ENCODE measurements around the gene NKAIN2. TPM values are rescaled to one million over a fixed set of nuclear protein-coding genes. Genes with fewer than 3 reads are reported as not detected.

Gene NKAIN2
- total RNA-seq, 2 donors from 2014 or later, result 0.68 TPM; not detected in 1

- Histone ChIP-seq H3K4me3 (no peak overlapping the region), H3K4me1 (replicated peaks) (no peaks in the 10 kb centered on the region), H3K27ac (no peak overlapping the region), H3K27me3 (replicated peaks; ENCODE audit: insufficient read depth) (no peaks in the 10 kb centered on the region), H3K9me3 (no peaks in the 10 kb centered on the region), H3K36me3 (no peaks in the 10 kb centered on the region)
- DNase-seq (ENCODE audit: low spot score), result no peak
- 66% methylated on average over 1 of the region's 1 CpG for WGBS
- intact Hi-C loops (cut with DNase I), result no loop called here
- no peak for TF ChIP-seq POLR2AphosphoS5 (IDR thresholded peaks at IDR 0.05)
- no peak for TF ChIP-seq CTCF (IDR thresholded peaks at IDR 0.05)
- TF ChIP-seq POLR2A (IDR thresholded peaks at IDR 0.05), result no peak
Observed at GRCh38 chr6:124530926-124531325, 727.3 kb downstream of the NKAIN2 start.

- Histone ChIP-seq H3K27ac (no peak overlapping the region), H3K4me3 (no peak overlapping the region), H3K4me1 (replicated peaks) (no peaks in the 10 kb centered on the region), H3K36me3 (no peaks in the 10 kb centered on the region), H3K27me3 (replicated peaks; ENCODE audit: insufficient read depth) (no peaks in the 10 kb centered on the region), H3K9me3 (no peaks in the 10 kb centered on the region)
- TF ChIP-seq POLR2A (IDR thresholded peaks at IDR 0.05), result no peak
- TF ChIP-seq CTCF (IDR thresholded peaks at IDR 0.05), result no peak
- TF ChIP-seq POLR2AphosphoS5 (IDR thresholded peaks at IDR 0.05), result no peak
- intact Hi-C loops (cut with DNase I), result no loop called here
- 22% methylated on average over 1 of the region's 1 CpG for WGBS
- DNase-seq (ENCODE audit: low spot score), result no peak
Observed at GRCh38 chr6:124535299-124535698, 731.6 kb downstream of the NKAIN2 start.

DNA sequence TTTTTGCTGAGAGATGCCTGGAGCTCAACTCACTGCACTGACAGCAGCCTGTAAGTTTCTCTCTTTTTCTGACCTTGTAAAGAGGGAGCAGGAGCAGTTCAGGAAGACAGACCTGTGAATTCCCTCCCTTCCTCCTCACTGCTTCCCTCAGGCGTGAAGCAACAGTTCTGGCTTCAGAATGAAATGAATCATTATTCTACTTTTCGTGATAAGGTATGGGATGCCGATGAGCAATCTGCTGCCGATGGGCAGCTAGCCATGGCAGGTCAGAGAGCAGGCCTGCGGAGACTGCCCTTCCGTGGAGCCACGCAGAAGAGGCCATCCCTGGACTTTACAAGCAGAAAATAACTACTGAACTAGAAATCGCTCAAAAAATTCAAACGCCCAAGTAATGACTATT lies 732.1 kb downstream of the NKAIN2 start:
- 72% methylated on average over 9 of the region's 9 CpGs for WGBS
- Histone ChIP-seq H3K27ac (no peak overlapping the region), H3K4me1 (replicated peaks) (no peaks in the 10 kb centered on the region), H3K4me3 (no peak overlapping the region), H3K27me3 (replicated peaks; ENCODE audit: insufficient read depth) (no peaks in the 10 kb centered on the region), H3K36me3 (no peaks in the 10 kb centered on the region), H3K9me3 (no peaks in the 10 kb centered on the region)
- TF ChIP-seq POLR2A (IDR thresholded peaks at IDR 0.05) (no peak), CTCF (IDR thresholded peaks at IDR 0.05) (no peak), POLR2AphosphoS5 (IDR thresholded peaks at IDR 0.05) (no peak)
- DNase-seq (ENCODE audit: low spot score), result no peak
- intact Hi-C loops (cut with DNase I), result no loop called here

- no peak for DNase-seq (ENCODE audit: low spot score)
- Histone ChIP-seq H3K4me3 (no peak overlapping the region), H3K27me3 (replicated peaks; ENCODE audit: insufficient read depth) (no peaks in the 10 kb centered on the region), H3K9me3 (no peaks in the 10 kb centered on the region), H3K36me3 (no peaks in the 10 kb centered on the region), H3K4me1 (replicated peaks) (no peaks in the 10 kb centered on the region), H3K27ac (no peak overlapping the region)
- intact Hi-C loops (cut with DNase I), result no loop called here
- WGBS, result 83% methylated on average over 5 of the region's 5 CpGs
- TF ChIP-seq POLR2AphosphoS5 (IDR thresholded peaks at IDR 0.05) (no peak), CTCF (IDR thresholded peaks at IDR 0.05) (no peak), POLR2A (IDR thresholded peaks at IDR 0.05) (no peak)
Observed at GRCh38 chr6:124536157-124536841, 732.6 kb downstream of the NKAIN2 start.

GRCh38 chr6:124536842-124537191 lies 733.2 kb downstream of the NKAIN2 start:
- Histone ChIP-seq H3K4me3 (no peak overlapping the region), H3K9me3 (no peaks in the 10 kb centered on the region), H3K4me1 (replicated peaks) (no peaks in the 10 kb centered on the region), H3K36me3 (no peaks in the 10 kb centered on the region), H3K27me3 (replicated peaks; ENCODE audit: insufficient read depth) (no peaks in the 10 kb centered on the region), H3K27ac (no peak overlapping the region)
- WGBS, result 34% methylated on average over 3 of the region's 3 CpGs
- intact Hi-C loops (cut with DNase I), result no loop called here
- no peak for DNase-seq (ENCODE audit: low spot score)
- TF ChIP-seq POLR2A (IDR thresholded peaks at IDR 0.05), result no peak
- no peak for TF ChIP-seq POLR2AphosphoS5 (IDR thresholded peaks at IDR 0.05)
- no peak for TF ChIP-seq CTCF (IDR thresholded peaks at IDR 0.05)
